Hair follicle dermal papilla cell (primary cell): Measurements from ENCODE around the gene C3. TPM values are rescaled to one million over a fixed set of nuclear protein-coding genes. Genes with fewer than 3 reads are reported as not detected.

Experiments
- total RNA-seq: library from RNA; depleted of rRNA; stranded (reverse); fragments of >200 nt; gene quantifications from 2 replicates; pipeline ENCODE4 v1.2.3, GENCODE V29; 2012

The C3 gene
- 0.97 and 3.1 TPM in 2 replicates for total RNA-seq

GRCh38 chr19:6720369-6721137, at the start of gene C3:
C3 (minus strand) TSS chr19:6720650; CDS start chr19:6720589, 61 bp downstream.

DNA sequence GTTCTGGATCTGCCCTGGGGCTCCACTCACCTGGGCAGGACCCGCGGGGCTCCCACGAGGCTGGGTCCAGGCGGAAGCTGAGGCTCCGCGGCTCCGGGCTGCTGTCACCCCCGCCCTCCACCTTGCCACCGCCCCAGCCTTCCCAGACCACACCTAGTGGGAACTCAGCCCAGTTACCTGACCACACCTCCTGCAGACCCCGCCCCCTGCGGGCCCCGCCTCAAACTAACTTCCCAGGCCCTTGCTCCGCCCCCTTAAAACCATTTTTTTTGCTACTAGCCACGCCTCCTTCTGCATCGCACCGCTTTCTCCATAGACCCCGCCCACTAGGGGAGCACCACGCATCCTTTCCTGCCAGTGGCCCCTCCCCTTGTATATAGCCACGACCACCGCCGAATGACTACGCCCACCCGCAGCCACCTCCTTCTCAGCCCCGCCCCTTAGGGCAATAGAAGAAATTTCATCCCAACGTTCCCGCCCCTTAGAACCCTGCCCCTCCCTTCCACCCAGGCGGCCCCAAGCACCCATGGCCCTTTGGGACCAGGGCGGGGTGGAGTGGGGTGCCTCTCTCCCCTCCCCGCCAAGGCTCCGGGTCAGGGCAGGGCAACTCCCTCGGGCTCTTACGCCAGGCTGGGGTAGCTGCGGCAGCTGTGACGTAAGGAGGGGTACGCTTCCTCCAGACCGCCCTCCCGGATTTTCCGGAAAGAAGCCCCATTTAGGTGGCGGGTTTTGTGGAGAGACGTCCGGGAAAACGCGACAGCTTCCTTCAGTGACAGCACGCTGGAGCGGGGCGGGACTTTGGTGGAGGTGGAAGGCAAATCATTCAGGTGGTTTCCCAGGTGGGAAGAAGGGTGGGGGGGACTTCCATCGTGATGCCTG, 47.1 kb upstream of the C3 start, which contains the start of gene SH2D3A:
TSS of gene SH2D3A (minus strand) at position 79 of the 879 bp plus-strand sequence. CDS start 3,687 bp downstream, outside the sequence.

DNA sequence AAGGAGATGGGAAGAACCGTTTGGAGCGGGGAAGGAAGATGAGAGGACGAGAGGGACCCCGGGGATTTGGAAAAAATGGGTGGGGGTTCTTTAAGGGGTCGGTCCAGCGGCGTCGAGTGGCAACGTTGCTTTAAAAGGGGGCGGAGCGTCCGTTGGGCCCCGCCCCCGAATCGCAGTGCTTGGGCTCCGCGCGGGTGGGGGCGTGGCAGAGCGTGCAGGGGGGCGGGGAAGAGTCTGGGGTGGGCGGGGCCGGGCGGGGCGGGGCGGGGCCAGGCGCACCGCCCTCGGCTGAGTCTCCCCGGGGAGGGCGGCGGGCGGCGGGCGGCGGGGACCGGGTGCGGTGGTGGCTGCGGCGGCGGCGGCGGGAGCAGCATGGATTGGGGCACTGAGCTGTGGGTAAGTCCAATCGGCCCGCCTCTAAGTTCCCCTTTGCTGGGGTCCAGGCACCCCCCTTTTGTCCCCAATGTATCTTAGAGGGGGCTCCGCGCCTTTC, 19.0 kb upstream of the C3 start, which contains the start of gene TRIP10:
TSS of gene TRIP10 (plus strand) at position 291 of the 493 bp plus-strand sequence. CDS start at position 373, 82 bp downstream.

DNA sequence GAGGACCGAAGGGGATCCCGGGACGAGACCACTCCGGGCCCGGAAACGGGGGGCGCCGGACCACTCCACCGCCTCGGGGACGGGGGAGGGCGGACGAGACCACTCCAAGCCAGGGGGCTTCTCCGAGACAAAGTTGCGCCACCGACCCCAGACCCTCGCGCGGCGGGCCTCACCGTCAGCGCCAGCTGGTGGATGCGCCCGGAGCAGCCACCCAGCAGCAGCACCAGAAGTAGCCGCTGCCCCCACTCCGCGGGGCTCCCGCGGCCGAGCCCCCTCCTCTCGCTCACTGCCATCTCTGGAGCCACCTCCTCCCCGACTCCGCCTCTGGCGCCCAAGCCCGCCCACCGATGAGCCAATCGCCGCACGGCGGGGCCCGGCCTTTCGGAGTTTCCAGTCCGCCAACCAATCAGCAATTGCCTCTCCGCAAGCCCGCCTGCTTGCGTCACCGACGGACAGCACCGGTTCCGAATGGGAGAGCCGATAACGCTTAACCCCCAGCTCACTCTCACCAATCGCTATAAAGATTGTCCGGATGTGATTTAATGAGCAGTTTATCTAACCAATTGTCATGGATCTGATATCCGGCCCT, 16.9 kb upstream of the C3 start, which contains the start of gene GPR108:
TSS of gene GPR108 (minus strand) at position 297 of the 589 bp plus-strand sequence. CDS start at position 293, 4 bp downstream.

Other genes starting within 250 kb of the C3 start
- gene DENND1C, start 238.9 kb downstream of the C3 start, total RNA-seq = not detected in 2 replicates
- gene TUBB4A, start 218.3 kb downstream of the C3 start, total RNA-seq = not detected in 2 replicates
- gene TNFSF9, start 189.6 kb downstream of the C3 start, total RNA-seq = 5.7 and 7.5 TPM in 2 replicates
- gene CD70, start 129.5 kb downstream of the C3 start, total RNA-seq = not detected in 2 replicates
- gene TNFSF14, start 50.5 kb downstream of the C3 start, total RNA-seq = not detected in 2 replicates
- 40.7 and 49.4 TPM in 2 replicates for gene GPR108, start 16.9 kb upstream of the C3 start, total RNA-seq
- gene TRIP10, start 19.0 kb upstream of the C3 start, total RNA-seq = 41.7 and 44.4 TPM in 2 replicates
- gene SH2D3A, start 46.8 kb upstream of the C3 start, total RNA-seq = not detected in 2 replicates
- gene VAV1, start 52.1 kb upstream of the C3 start, total RNA-seq = not detected in 2 replicates
- not detected in 2 replicates for gene ADGRE1, start 166.9 kb upstream of the C3 start, total RNA-seq